Liver (tissue), 9 donors: ENCODE data around the gene TTC39C. TPM values are rescaled to one million over a fixed set of nuclear protein-coding genes. Genes with fewer than 3 reads are reported as not detected.

Experiments
- DNase-seq: peaks from one replicate; pipeline ENCODE4 v3.0.0-alpha.2; 2017; ENCODE audit warnings: low spot score
- H3K27ac ChIP-seq, 2 donors: one replicate each; pipeline ENCODE4 v1.7.0; 2013; ENCODE audit warnings: inconsistent platforms in 2 of 2, low read length in 2 of 2, control low read depth in 1 of 2, low read depth in 1 of 2, mild to moderate bottlenecking in 1 of 2
- H3K27me3 ChIP-seq, 4 donors: one replicate each; pipeline versions ENCODE4 v1.6.1 to v1.7.0; 2013; ENCODE audit warnings: low read length in 3 of 4, inconsistent platforms in 1 of 4, mild to moderate bottlenecking in 1 of 4, moderate library complexity in 1 of 4; ENCODE audit not compliant: control insufficient read depth in 4 of 4, insufficient read depth in 4 of 4
- H3K36me3 ChIP-seq, 4 donors: one replicate each; pipeline versions ENCODE4 v1.6.1 to v1.7.0; 2013; ENCODE audit warnings: low read length in 3 of 4, mild to moderate bottlenecking in 3 of 4, low read depth in 1 of 4, moderate library complexity in 1 of 4; ENCODE audit not compliant: control insufficient read depth in 4 of 4, insufficient read depth in 3 of 4
- H3K4me1 ChIP-seq, 4 donors: one replicate each; pipeline versions ENCODE4 v1.6.1 to v1.7.0; 2013; ENCODE audit warnings: low read length in 3 of 4, mild to moderate bottlenecking in 3 of 4, moderate library complexity in 1 of 4; ENCODE audit not compliant: control insufficient read depth in 4 of 4, insufficient read depth in 4 of 4
- H3K4me3 ChIP-seq, 3 donors: one replicate each; pipeline versions ENCODE4 v1.6.1 to v1.7.0; 2013; ENCODE audit warnings: low read length in 3 of 3, control low read depth in 1 of 3, low read depth in 1 of 3, mild to moderate bottlenecking in 1 of 3
- H3K9ac ChIP-seq, 2 donors: one replicate each; pipeline ENCODE4 v1.7.0; 2013; ENCODE audit warnings: low read length in 2 of 2, mild to moderate bottlenecking in 2 of 2, moderate library complexity in 2 of 2, control low read depth in 1 of 2, low read depth in 1 of 2
- H3K9me3 ChIP-seq, 4 donors: one replicate each; pipeline versions ENCODE4 v1.6.1 to v1.7.0; 2013; ENCODE audit warnings: low read length in 3 of 4; ENCODE audit not compliant: control insufficient read depth in 4 of 4
- ATF3 ChIP-seq: IDR thresholded peaks from 2 replicates; pipeline ENCODE4 v1.6.1; 2016; ENCODE audit warnings: antibody characterized with exemption
- CTCF ChIP-seq: fragments of 150-350 bp; IDR thresholded peaks from 2 replicates; pipeline ENCODE4 v1.5.1; 2017; ENCODE audit warnings: improper control_type of control experiment, low read depth, low read length; ENCODE audit not compliant: missing input control
- EGR1 ChIP-seq, 2 donors: IDR thresholded peaks; 2 replicates each; pipeline ENCODE4 v1.6.1; 2016 to 2018; ENCODE audit warnings: antibody characterized with exemption in 2 of 2, low read depth in 2 of 2
- FOXA1 ChIP-seq: IDR thresholded peaks from 2 replicates; pipeline ENCODE4 v1.6.1; 2016; ENCODE audit warnings: antibody characterized with exemption
- FOXA2 ChIP-seq: IDR thresholded peaks from 2 replicates; pipeline ENCODE4 v1.6.1; 2016; ENCODE audit warnings: antibody characterized with exemption
- GABPA ChIP-seq, 2 donors: IDR thresholded peaks in 1 of 2; conservative IDR thresholded peaks in 1 of 2; 2 replicates each; pipeline ENCODE4 v1.6.1; 2016; ENCODE audit warnings: antibody characterized with exemption in 2 of 2, mild to moderate bottlenecking in 1 of 2, moderate library complexity in 1 of 2
- HNF4A ChIP-seq, 2 donors: conservative IDR thresholded peaks; 2 replicates each; pipeline ENCODE4 v1.6.1; 2016; ENCODE audit warnings: antibody characterized with exemption in 2 of 2, mild to moderate bottlenecking in 2 of 2
- HNF4G ChIP-seq: IDR thresholded peaks from 2 replicates; pipeline ENCODE4 v1.6.1; 2016; ENCODE audit warnings: antibody characterized with exemption
- JUND ChIP-seq, 2 donors: IDR thresholded peaks; 2 replicates each; pipeline ENCODE4 v1.6.1; 2016; ENCODE audit warnings: antibody characterized with exemption in 2 of 2
- MAX ChIP-seq: IDR thresholded peaks from 2 replicates; pipeline ENCODE4 v1.6.1; 2016; ENCODE audit warnings: antibody characterized with exemption
- NR2F2 ChIP-seq: IDR thresholded peaks from 2 replicates; pipeline ENCODE4 v1.6.1; 2016; ENCODE audit warnings: antibody characterized with exemption
- RAD21 ChIP-seq, 2 donors: IDR thresholded peaks; 2 replicates each; pipeline ENCODE4 v1.6.1; 2016; ENCODE audit warnings: antibody characterized with exemption in 2 of 2, mild to moderate bottlenecking in 2 of 2
- REST ChIP-seq: IDR thresholded peaks from 2 replicates; pipeline ENCODE4 v1.6.1; 2016; ENCODE audit warnings: antibody characterized with exemption, mild to moderate bottlenecking
- RXRA ChIP-seq, 2 donors: IDR thresholded peaks; 2 replicates each; pipeline ENCODE4 v1.6.1; 2017 to 2018; ENCODE audit warnings: antibody characterized with exemption in 2 of 2, mild to moderate bottlenecking in 1 of 2
- TAF1 ChIP-seq: conservative IDR thresholded peaks from 2 replicates; pipeline ENCODE4 v1.6.1; 2016; ENCODE audit warnings: antibody characterized with exemption, mild to moderate bottlenecking
- YY1 ChIP-seq: IDR thresholded peaks from 2 replicates; pipeline ENCODE4 v1.6.1; 2016; ENCODE audit warnings: antibody characterized with exemption, mild to moderate bottlenecking
- ZBTB33 ChIP-seq: IDR thresholded peaks from 2 replicates; pipeline ENCODE4 v1.6.1; 2016; ENCODE audit warnings: antibody characterized with exemption
- WGBS: extraction: QIAGEN DNeasy Blood & Tissue Kit; methylation state at CpG from one replicate; pipeline ENCODE4 v1.1.7; 2013; 5-methylcytosine and 5-hydroxymethylcytosine counted together
- polyA plus RNA-seq, 2 donors: library from polyadenylated mRNA; stranded (reverse) in 1 of 2; unstranded in 1 of 2; fragments of 200-250 nt in 1 of 2; fragments of >200 nt in 1 of 2; fragmentation: Nextera tagmentation in 1 of 2; extraction: Ambion mirVana in 1 of 2; gene quantifications; one replicate each; pipeline versions ENCODE4 v1.2.1 to v1.2.3, GENCODE V29; 2013 to 2015
- total RNA-seq, 2 donors: library from RNA; depleted of rRNA; stranded (reverse); fragments of >200 nt; gene quantifications; one replicate each; pipeline ENCODE4 v1.2.3, GENCODE V29; 2014
- donor health status: healthy.
- donor health status: healthy.
- donor health status: healthy.
- donor health status: healthy.
- donor health status: healthy.

The TTC39C gene
- total and polyA plus RNA-seq, 4 donors, result 22.8 to 55.1 (median 38.6) TPM

GRCh38 chr18:24023185-24023814 lies 8.7 kb downstream of the TTC39C start:
- no peak for DNase-seq
- Histone ChIP-seq H3K27me3 (no peaks in the 10 kb centered on the region), H3K36me3 (peaks cover 0 to 3% (median 0%) of the 10 kb centered on the region in 4 donors), H3K4me3 (no peak overlapping the region), H3K9ac (no peak overlapping the region), H3K27ac (no peak overlapping the region), H3K4me1 (no peaks in the 10 kb centered on the region), H3K9me3 (no peaks in the 10 kb centered on the region)
- TF ChIP-seq YY1 (no peak), HNF4G (no peak), EGR1 (IDR thresholded peaks at IDR 0.05; ENCODE audit: low read depth in 2 of 2) (no peak), FOXA1 (no peak)
- 96% methylated on average over 6 of the region's 6 CpGs for WGBS

- Histone ChIP-seq H3K27ac (no peak overlapping the region), H3K36me3 (peaks cover 0 to 3% (median 0%) of the 10 kb centered on the region in 4 donors), H3K4me3 (no peak overlapping the region), H3K9ac (no peak overlapping the region), H3K4me1 (no peaks in the 10 kb centered on the region), H3K27me3 (no peaks in the 10 kb centered on the region), H3K9me3 (no peaks in the 10 kb centered on the region)
- no peak for TF ChIP-seq REST
- no peak for TF ChIP-seq RXRA (IDR thresholded peaks at IDR 0.05)
- no peak for TF ChIP-seq GABPA (IDR thresholded peaks at IDR 0.05 in 1 of 2, conservative IDR thresholded peaks at IDR 0.05 in 1 of 2)
- TF ChIP-seq RAD21 (IDR thresholded peaks at IDR 0.05), result no peak
- no peak for TF ChIP-seq YY1
- no peak for TF ChIP-seq ATF3
- no peak for TF ChIP-seq MAX
- no peak for TF ChIP-seq NR2F2
- no peak for TF ChIP-seq HNF4G
- no peak for TF ChIP-seq JUND (IDR thresholded peaks at IDR 0.05)
- no peak for TF ChIP-seq FOXA1
- no peak for TF ChIP-seq TAF1
- no peak for TF ChIP-seq ZBTB33
- TF ChIP-seq HNF4A (conservative IDR thresholded peaks at IDR 0.05), result no peak
- no peak for TF ChIP-seq FOXA2
- no peak for TF ChIP-seq CTCF
- TF ChIP-seq EGR1 (IDR thresholded peaks at IDR 0.05; ENCODE audit: low read depth in 2 of 2), result no peak
- WGBS, result 89% methylated on average over 5 of the region's 5 CpGs
- DNase-seq, result no peak
Measured at GRCh38 chr18:24024425-24024824, 9.9 kb downstream of the TTC39C start.
